Measurements from ENCODE around the gene DNAJC27. TPM values are rescaled to one million over a fixed set of nuclear protein-coding genes. Genes with fewer than 3 reads are reported as not detected.

The DNAJC27 gene
- total and polyA plus RNA-seq, 2 of the 13 experiments (the other 11 are each of a cell fraction or from before 2014, with no cell fraction given) = 3.1 to 3.7 TPM

DNA sequence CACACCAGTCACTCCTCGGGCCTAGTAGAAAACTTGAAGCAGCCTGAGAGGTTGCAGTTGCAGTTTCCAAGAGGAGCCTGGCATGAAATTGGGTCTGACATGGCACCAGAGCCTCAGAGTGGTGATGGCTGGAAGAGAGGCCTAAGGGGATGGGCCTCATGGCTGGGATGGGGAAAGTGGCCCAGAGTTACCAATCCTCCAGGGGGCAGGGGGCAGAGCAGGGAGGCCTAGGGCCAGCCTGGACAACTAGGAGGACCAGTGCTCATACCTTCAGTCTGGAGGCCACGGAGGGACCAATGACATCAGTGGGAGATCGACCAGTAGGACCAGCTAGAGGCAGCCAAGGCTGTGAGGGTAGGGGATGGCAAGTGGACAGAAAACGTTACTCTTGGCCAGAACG lies 36.6 kb downstream of the DNAJC27 start:
- Histone ChIP-seq H3K4me3 (replicated peaks in 1 of 3; ENCODE audit: insufficient read depth in 1 of 3, low read depth in 2 of 3, low read length in 3 of 3) (no peak overlapping the region), H3K79me2 (ENCODE audit: insufficient read depth, low read length) (no peaks in the 10 kb centered on the region), H3K9ac (ENCODE audit: insufficient read depth, low read depth, low read length) (no peak overlapping the region), H4K20me1 (ENCODE audit: insufficient read depth, low read length) (no peaks in the 10 kb centered on the region), H3K27me3 (ENCODE audit: control insufficient read depth in 1 of 2, insufficient read depth in 2 of 2, low read length in 2 of 2) (peaks cover 3 to 21% of the 10 kb centered on the region in 2 experiments; a peak in 4 of 5 replicates), H3K4me2 (ENCODE audit: low read depth, low read length) (no peak overlapping the region), H3K36me3 (replicated peaks in 1 of 2; ENCODE audit: control insufficient read depth in 1 of 2, insufficient read depth in 2 of 2, low read length in 2 of 2) (no peaks in the 10 kb centered on the region), H3K4me1 (ENCODE audit: insufficient read depth, low read length) (peaks cover 9% of the 10 kb centered on the region), H3K9me3 (ENCODE audit: low read length) (no peaks in the 10 kb centered on the region), H3K27ac (ENCODE audit: extremely low read length, insufficient read depth, low read length) (no peak overlapping the region), H2AFZ (ENCODE audit: low read length) (no peak overlapping the region)
- no peak for DNase-seq (ENCODE audit: low spot score)
- in situ Hi-C loops (cut with HindIII; ENCODE audit: extremely low pct_ligation_motif_present, low pct_unique_long_range_greater_than_20kb) (no loop called here), intact Hi-C loops (cut with micrococcal nuclease; ENCODE audit: unreplicated experiment) (no loop called here)
- peak; percentile 40 for ATAC-seq
- FAIRE-seq = no peak
- ChIA-PET POLR2A (no interaction called here), CTCF (ENCODE audit: low intra/inter-chr PET ratio, low total read pairs) (no interaction called here)
- no TSS peak for BruUV-seq (replicated peaks)
- 29% methylated on average over 5 of the region's 5 CpGs for WGBS (ENCODE audit: low lambda C conversion rate)
- TF ChIP-seq SKI (IDR thresholded peaks at IDR 0.05; ENCODE audit: partially characterized antibody) = no peak

DNA sequence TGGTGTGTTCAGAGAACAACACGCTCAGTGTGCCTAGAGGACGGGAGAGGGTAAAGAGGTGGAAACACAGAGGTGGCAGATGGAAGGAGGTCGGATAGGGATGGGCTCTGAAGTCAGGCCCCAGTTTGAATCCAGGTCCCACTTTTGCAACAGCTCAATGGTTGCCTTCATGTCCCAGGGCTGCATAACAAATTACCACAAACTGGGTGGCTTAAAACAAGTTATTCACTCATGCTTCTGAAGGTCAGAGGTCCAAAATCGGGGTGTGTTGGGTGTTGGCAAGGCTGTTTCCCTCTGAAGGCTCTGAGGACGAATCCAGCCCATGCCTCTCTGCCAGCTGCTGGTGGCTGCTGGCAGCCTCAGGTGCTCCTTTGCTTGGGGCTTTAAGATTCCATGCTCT lies 39.0 kb downstream of the DNAJC27 start:
- WGBS (ENCODE audit: low lambda C conversion rate) = 18% methylated on average over 5 of the region's 5 CpGs
- Histone ChIP-seq H4K20me1 (ENCODE audit: insufficient read depth, low read length) (no peaks in the 10 kb centered on the region), H3K27me3 (ENCODE audit: control insufficient read depth in 1 of 2, insufficient read depth in 2 of 2, low read length in 2 of 2) (peaks cover 3 to 19% of the 10 kb centered on the region in 2 experiments; a peak in 4 of 5 replicates), H3K9ac (ENCODE audit: insufficient read depth, low read depth, low read length) (no peak overlapping the region), H2AFZ (ENCODE audit: low read length) (no peak overlapping the region), H3K36me3 (replicated peaks in 1 of 2; ENCODE audit: control insufficient read depth in 1 of 2, insufficient read depth in 2 of 2, low read length in 2 of 2) (no peaks in the 10 kb centered on the region), H3K9me3 (ENCODE audit: low read length) (no peaks in the 10 kb centered on the region), H3K4me3 (replicated peaks in 1 of 3; ENCODE audit: insufficient read depth in 1 of 3, low read depth in 2 of 3, low read length in 3 of 3) (no peak overlapping the region), H3K4me2 (ENCODE audit: low read depth, low read length) (no peak overlapping the region), H3K27ac (ENCODE audit: extremely low read length, insufficient read depth, low read length) (no peak overlapping the region), H3K79me2 (ENCODE audit: insufficient read depth, low read length) (no peaks in the 10 kb centered on the region), H3K4me1 (ENCODE audit: insufficient read depth, low read length) (peaks cover 5% of the 10 kb centered on the region)
- intact Hi-C loops (cut with micrococcal nuclease; ENCODE audit: unreplicated experiment) (no loop called here), in situ Hi-C loops (cut with HindIII; ENCODE audit: extremely low pct_ligation_motif_present, low pct_unique_long_range_greater_than_20kb) (no loop called here)
- TF ChIP-seq ZBTB38 (CRISPR knock-in tag; IDR thresholded peaks at IDR 0.05) (no peak), HOXA3 (CRISPR knock-in tag; IDR thresholded peaks at IDR 0.05) (no peak), ZNF720 (CRISPR knock-in tag; IDR thresholded peaks at IDR 0.05) (no peak)
- no peak for ATAC-seq
- ChIA-PET POLR2A (no interaction called here), CTCF (ENCODE audit: low intra/inter-chr PET ratio, low total read pairs) (no interaction called here)
- DNase-seq (ENCODE audit: low spot score) = no peak
- no TSS peak for BruUV-seq (replicated peaks)
- FAIRE-seq = no peak
